HCT116 (cell line): Measurements from ENCODE around the gene TEKT5. TPM values are rescaled to one million over a fixed set of nuclear protein-coding genes. Genes with fewer than 3 reads are reported as not detected.

Experiments used
- ATAC-seq: fragments of 200-7000 bp; cut with Tn5 transposase; 2 replicates; pipeline ENCODE4 v1.9.1; 2020; ENCODE audit warnings: mild to moderate bottlenecking, moderate library complexity
- BruUV-seq: library from RNA; stranded (reverse); fragments of 400-500 nt; replicated peaks from 2 replicates; lab custom pipeline; 2021; lab: Mats Ljungman, UMichigan
- CTCF ChIA-PET: fragments of 300-600 bp; sonication (Branson Sonifier 250); formaldehyde crosslinking; loops from one replicate; lab custom pipeline; 2021; ENCODE audit warnings: antibody characterized with exemption; lab: Charles Lee
- POLR2A ChIA-PET: fragments of 300-600, 350-600 bp; sonication (Branson Sonifier 250); formaldehyde crosslinking; loops from one replicate; lab custom pipeline; 2021; ENCODE audit warnings: antibody characterized with exemption; lab: Charles Lee
- RAD21 ChIA-PET, 2 experiments: fragments of 300-600 bp; sonication (Branson Sonifier 250); formaldehyde crosslinking; loops; one replicate each; lab custom pipeline; 2023; ENCODE audit warnings: low total read pairs in 2 of 2; ENCODE audit not compliant: uncharacterized antibody in 2 of 2, unreplicated experiment in 2 of 2, low non-redundant PET in 1 of 2; lab: Charles Lee
- DNase-seq: peaks from one replicate; pipeline ENCODE4 v3.0.0-alpha.2; 2010; ENCODE audit warnings: low read depth, low spot score
- H2AFZ ChIP-seq: fragments of 200-600 bp; shearing (Covaris generic), sonication (generic); 2 replicates; pipeline ENCODE4 v1.6.1; 2017; ENCODE audit warnings: low read depth, mixed run types, mixed read lengths, antibody characterized with exemption, low read length; ENCODE audit not compliant: poor library complexity, severe bottlenecking
- H3K27ac ChIP-seq: 2 replicates; pipeline ENCODE4 v1.5.1; 2012; ENCODE audit warnings: low read depth, low read length
- H3K27me3 ChIP-seq: fragments of 200-600 bp; sonication (generic); 2 replicates; pipeline ENCODE4 v1.6.1; 2016; ENCODE audit warnings: mixed run types, low read length, mixed read lengths; ENCODE audit not compliant: insufficient read depth
- H3K36me3 ChIP-seq, 2 experiments: fragments of 200-500 bp in 1 of 2; fragments of 200-600 bp in 1 of 2; sonication (Bioruptor generic) in 1 of 2; sonication (generic) in 1 of 2; 2 replicates each; pipeline versions ENCODE4 v1.5.1 to v1.6.1; 2014 to 2016; ENCODE audit warnings: low read length in 2 of 2, inconsistent platforms in 1 of 2, mixed read lengths in 1 of 2, mixed run types in 1 of 2; ENCODE audit not compliant: insufficient read depth in 2 of 2, control insufficient read depth in 1 of 2
- H3K4me1 ChIP-seq, 2 experiments: fragments of 200-600 bp in 1 of 2; sonication (generic) in 1 of 2; 2 replicates each; pipeline versions ENCODE4 v1.5.1 to v1.6.1; 2012 to 2017; ENCODE audit warnings: low read length in 2 of 2, inconsistent platforms in 1 of 2, mild to moderate bottlenecking in 1 of 2, mixed read lengths in 1 of 2, mixed run types in 1 of 2, moderate library complexity in 1 of 2; ENCODE audit not compliant: insufficient read depth in 2 of 2, control insufficient read depth in 1 of 2
- H3K4me2 ChIP-seq: fragments of 200-600 bp; sonication (generic); 2 replicates; pipeline ENCODE4 v1.6.1; 2017; ENCODE audit warnings: mixed run types, low read length, mixed read lengths
- H3K4me3 ChIP-seq, 2 experiments: fragments of 200-600 bp in 1 of 2; sonication (generic) in 1 of 2; replicated peaks in 1 of 2; 2 replicates each; pipeline ENCODE4 v1.5.1; 2011 to 2016; ENCODE audit warnings: low read length in 2 of 2, control low read depth in 1 of 2, low read depth in 1 of 2, mild to moderate bottlenecking in 1 of 2, mixed read lengths in 1 of 2, mixed run types in 1 of 2
- H3K79me2 ChIP-seq: fragments of 200-600 bp; sonication (generic); 2 replicates; pipeline ENCODE4 v1.6.1; 2017; ENCODE audit warnings: mild to moderate bottlenecking, mixed run types, low read length, moderate library complexity, mixed read lengths; ENCODE audit not compliant: insufficient read depth
- H3K9ac ChIP-seq: fragments of 200-600 bp; sonication (generic); 2 replicates; pipeline ENCODE4 v1.6.1; 2016; ENCODE audit warnings: low read length, mixed read lengths
- H3K9me2 ChIP-seq: fragments of 200-600 bp; sonication (generic), shearing (Covaris generic); 2 replicates; pipeline ENCODE4 v1.6.1; 2017; ENCODE audit warnings: mixed run types, mild to moderate bottlenecking, moderate library complexity; ENCODE audit not compliant: insufficient read depth
- H3K9me3 ChIP-seq, 2 experiments: fragments of 200-500 bp in 1 of 2; fragments of 200-600 bp in 1 of 2; sonication (Bioruptor generic) in 1 of 2; sonication (generic) in 1 of 2; 2 replicates each; pipeline ENCODE4 v1.6.1; 2014 to 2017; ENCODE audit warnings: low read length in 2 of 2, mixed read lengths in 2 of 2, inconsistent platforms in 1 of 2, low read depth in 1 of 2, mild to moderate bottlenecking in 1 of 2, mixed run types in 1 of 2, moderate library complexity in 1 of 2; ENCODE audit not compliant: control insufficient read depth in 1 of 2, insufficient read depth in 1 of 2
- H4K20me1 ChIP-seq: fragments of 200-600 bp; sonication (generic), shearing (Covaris generic); 2 replicates; pipeline ENCODE4 v1.6.1; 2017; ENCODE audit warnings: mixed run types, mild to moderate bottlenecking, moderate library complexity; ENCODE audit not compliant: insufficient read depth
- ATF3 ChIP-seq: IDR thresholded peaks from 2 replicates; pipeline ENCODE4 v1.6.1; 2012
- CEBPB ChIP-seq: IDR thresholded peaks from 2 replicates; pipeline ENCODE4 v1.6.1; 2012; ENCODE audit warnings: low read depth
- CTCF ChIP-seq, 3 experiments: fragments of 200-600 bp in 1 of 3; sonication (generic) in 1 of 3; IDR thresholded peaks in 2 of 3; conservative IDR thresholded peaks in 1 of 3; 2 replicates each; pipeline ENCODE4 v1.5.1; 2012 to 2017; ENCODE audit warnings: low read depth in 2 of 3, low read length in 2 of 3, antibody characterized with exemption in 1 of 3, borderline replicate concordance in 1 of 3, control low read depth in 1 of 3, mild to moderate bottlenecking in 1 of 3, mixed read lengths in 1 of 3, mixed run types in 1 of 3, moderate library complexity in 1 of 3; ENCODE audit not compliant: insufficient read depth in 1 of 3
- EGR1 ChIP-seq: IDR thresholded peaks from 2 replicates; pipeline ENCODE4 v1.6.1; 2012; ENCODE audit warnings: low read depth
- ELF1 ChIP-seq: IDR thresholded peaks from 2 replicates; pipeline ENCODE4 v1.6.1; 2012; ENCODE audit warnings: low read depth, borderline replicate concordance
- EZH2phosphoT487 ChIP-seq: fragments of 200-600 bp; IDR thresholded peaks from 2 replicates; pipeline ENCODE4 v1.6.1; 2018; ENCODE audit warnings: antibody characterized with exemption, borderline replicate concordance
- FOSL1 ChIP-seq: IDR thresholded peaks from 2 replicates; pipeline ENCODE4 v1.6.1; 2012; ENCODE audit warnings: low read depth
- REST ChIP-seq: IDR thresholded peaks from 2 replicates; pipeline ENCODE4 v1.6.1; 2012; ENCODE audit warnings: low read depth
- SIN3A ChIP-seq: IDR thresholded peaks from 2 replicates; pipeline ENCODE4 v1.6.1; 2012; ENCODE audit warnings: low read depth
- SRF ChIP-seq: IDR thresholded peaks from 2 replicates; pipeline ENCODE4 v1.6.1; 2012; ENCODE audit warnings: low read depth
- TCF7L2 ChIP-seq: IDR thresholded peaks from 2 replicates; pipeline ENCODE4 v1.7.0; 2011; ENCODE audit warnings: borderline replicate concordance, inconsistent platforms; ENCODE audit not compliant: insufficient read depth, insufficient read length; ENCODE audit errors: extremely low read depth
- ZFX ChIP-seq: fragments of 450-650 bp; IDR thresholded peaks from 2 replicates; pipeline ENCODE4 v1.6.1; 2017
- ZNF274 ChIP-seq: fragments of 200-500 bp; sonication (Bioruptor generic); IDR thresholded peaks from 2 replicates; pipeline ENCODE4 v1.6.1; 2014; ENCODE audit warnings: mild to moderate bottlenecking, low read depth, low read length, inconsistent platforms
- intact Hi-C: fragments of 100-400 bp; cut with micrococcal nuclease; formaldehyde crosslinking; loops from 2 replicates; pipeline ENCODE4 v1.10.0; 2022
- total RNA-seq: library from RNA; stranded (reverse); gene quantifications from one replicate; pipeline ENCODE4 v1.2.1, GENCODE V29; 2021; ENCODE audit not compliant: unreplicated experiment

TEKT5 gene
- total RNA-seq, 1 experiment from 2014 or later, result 0.37 TPM

GRCh38 chr16:10729104-10730048 lies 34.6 kb upstream of the TEKT5 start (continued):
- TF ChIP-seq REST (no peak), EZH2phosphoT487 (no peak), ZFX (no peak)
- TF ChIP-seq, all 23 proteins: peak for 10

- H3K36me3 ChIP-seq, result no peaks in the 10 kb centered on the region
- no peak overlapping the region for H3K9ac ChIP-seq
- ChIA-PET RAD21 (no interaction called here), POLR2A (no interaction called here), CTCF (no interaction called here)
- H3K4me1 ChIP-seq, result peaks cover 8 to 17% of the 10 kb centered on the region in 2 experiments
- ATAC-seq (no peak), DNase-seq (no peak)
- H3K9me3 ChIP-seq, result no peaks in the 10 kb centered on the region
- no peak overlapping the region for H3K4me3 ChIP-seq
- H3K79me2 ChIP-seq, result no peaks in the 10 kb centered on the region
- H4K20me1 ChIP-seq, result no peaks in the 10 kb centered on the region
- H3K27me3 ChIP-seq, result no peaks in the 10 kb centered on the region
- no peak overlapping the region for H3K4me2 ChIP-seq
- no peak overlapping the region for H2AFZ ChIP-seq
- BruUV-seq, result no TSS peak
- intact Hi-C loops, result loop anchor here (2.0 kb wide), 1 partner anchor 57 kb away; no protein-coding TSS in a partner anchor
- H3K27ac ChIP-seq, result no peak overlapping the region
- H3K9me2 ChIP-seq, result no peaks in the 10 kb centered on the region
- TF ChIP-seq TCF7L2, result no peak
- TF ChIP-seq SIN3A, result no peak
- TF ChIP-seq ZFX, result no peak
- no peak for TF ChIP-seq SRF
- no peak for TF ChIP-seq CTCF (IDR thresholded peaks at IDR 0.05 in 2 of 3, conservative IDR thresholded peaks at IDR 0.05 in 1 of 3; ENCODE audit: borderline replicate concordance in 1 of 3, insufficient read depth in 1 of 3, low read depth in 2 of 3, low read length in 2 of 3)
- no peak for TF ChIP-seq ATF3
- no peak for TF ChIP-seq EGR1
- TF ChIP-seq CEBPB, result no peak
- no peak for TF ChIP-seq EZH2phosphoT487
- no peak for TF ChIP-seq ZNF274
- no peak for TF ChIP-seq FOSL1
- no peak for TF ChIP-seq ELF1
These were observed 33.5 kb upstream of the TEKT5 start for GRCh38 chr16:10728003-10728887.
